Erythroblast (primary cell): ENCODE measurements around the gene PRKCE.

ENCODE experiments used
- GATA1 ChIP-seq: IDR thresholded peaks from 2 replicates; pipeline ENCODE4 v1.6.1; 2011; ENCODE audit warnings: low read depth, mild to moderate bottlenecking, control low read depth, low read length, moderate library complexity
- POLR2A ChIP-seq: IDR thresholded peaks from 2 replicates; pipeline ENCODE4 v1.6.1; 2011; ENCODE audit warnings: mild to moderate bottlenecking, low read length

- TF ChIP-seq POLR2A (no peak), GATA1 (no peak)
Observed at GRCh38 chr2:46135228-46135855, 483.9 kb downstream of the PRKCE start.
